GM19238 (cell line): ENCODE results near the gene MAOA.
"Not testable (repeated sequence)": the region's sequence is repeated elsewhere in the genome, so short reads cannot be mapped to it uniquely, and the experiment has no call there.

Experiments
- DNase-seq: peaks from one replicate; pipeline ENCODE4 v3.0.0; 2011; ENCODE audit warnings: low spot score; ENCODE audit not compliant: insufficient read length

MAOA gene

GRCh38 chrX:43717161-43717560 lies 61.1 kb downstream of the MAOA start:
- DNase-seq, result no peak

DNA sequence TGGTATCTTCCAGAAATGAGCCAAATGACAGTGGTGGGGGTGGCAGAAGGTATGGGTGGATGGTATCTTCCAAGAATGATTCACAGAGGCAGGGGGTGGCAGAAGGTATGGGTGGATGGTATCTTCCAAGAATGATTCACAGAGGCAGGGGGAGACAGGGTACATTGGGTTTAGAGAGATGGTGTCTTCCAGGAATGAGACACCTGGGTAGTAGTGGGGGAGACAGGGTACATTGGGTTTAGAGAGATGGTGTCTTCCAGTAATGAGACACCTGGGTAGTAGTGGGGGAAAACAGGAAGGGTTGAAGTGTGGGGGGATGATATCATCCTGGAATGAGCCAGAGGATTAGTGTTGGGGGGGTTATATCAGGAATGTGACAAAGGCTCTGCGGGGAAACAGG lies 62.0 kb downstream of the MAOA start:
- no peak for DNase-seq

DNA sequence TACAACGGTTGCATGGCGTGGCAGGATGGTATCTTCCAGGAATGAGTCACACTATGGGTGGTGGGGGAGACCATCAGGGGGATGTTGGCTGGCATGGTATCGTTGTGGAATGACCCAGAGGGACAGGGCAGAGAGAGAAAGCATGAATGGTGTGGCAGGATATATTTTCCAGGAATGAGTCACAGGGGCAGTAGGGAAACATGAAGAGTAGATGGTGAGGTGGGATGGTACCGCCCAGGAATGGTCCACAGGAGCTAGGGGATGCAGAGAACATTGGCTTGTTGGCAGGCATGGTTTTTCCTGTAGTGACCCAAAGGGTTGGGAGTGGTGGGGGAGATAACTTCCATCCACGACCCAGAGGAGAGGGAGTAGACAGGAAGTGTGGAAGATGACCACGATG lies 62.4 kb downstream of the MAOA start:
- DNase-seq, result no peak

GRCh38 chrX:43718956-43719355 lies 62.9 kb downstream of the MAOA start:
- DNase-seq, result no peak

DNA sequence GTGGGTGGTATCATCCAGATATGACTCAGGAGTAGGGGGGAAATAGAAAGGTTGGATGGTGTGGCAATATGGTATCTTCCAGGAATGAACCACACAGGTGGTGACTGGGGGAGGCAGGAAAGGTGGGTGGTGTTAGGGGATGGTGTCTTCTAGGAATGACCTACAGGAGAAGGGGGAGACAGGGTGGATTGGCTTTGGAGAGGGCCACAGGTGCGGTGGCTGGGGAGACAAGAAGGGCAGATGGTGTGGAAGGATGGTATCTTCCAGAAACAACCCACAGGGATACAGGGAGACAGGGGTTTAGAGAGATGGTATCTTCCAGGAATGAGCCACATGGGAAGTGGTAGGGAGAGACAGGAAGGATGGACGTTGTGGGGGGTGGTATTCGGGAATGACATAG lies 64.0 kb downstream of the MAOA start:
- DNase-seq, result no peak

- DNase-seq, result no peak
Observed at GRCh38 chrX:43720961-43721360, 64.9 kb downstream of the MAOA start.

- not testable (repeated sequence) for DNase-seq
Observed at GRCh38 chrX:43725227-43725626, 69.1 kb downstream of the MAOA start.

- not testable (repeated sequence) for DNase-seq
Observed at GRCh38 chrX:43727254-43727653, 71.2 kb downstream of the MAOA start.

DNA sequence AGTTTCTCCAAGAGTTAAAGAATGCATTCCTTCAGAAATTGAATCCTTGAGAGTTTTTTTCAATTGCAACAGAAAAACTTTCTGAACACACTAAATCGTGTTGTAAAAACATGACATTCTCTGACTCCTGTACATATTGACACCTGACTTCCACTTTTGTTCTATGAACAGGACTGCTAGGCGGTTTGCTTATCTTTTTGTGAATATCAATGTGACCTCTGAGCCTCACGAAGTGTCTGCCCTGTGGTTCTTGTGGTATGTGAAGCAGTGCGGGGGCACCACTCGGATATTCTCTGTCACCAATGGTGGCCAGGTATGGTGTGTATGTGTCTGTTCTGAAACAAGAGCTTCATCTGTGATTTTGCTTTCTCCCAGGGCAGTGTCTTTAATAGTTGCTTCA lies 71.9 kb downstream of the MAOA start:
- DNase-seq, result no peak

GRCh38 chrX:43728966-43729365 lies 72.9 kb downstream of the MAOA start:
- DNase-seq, result no peak

DNA sequence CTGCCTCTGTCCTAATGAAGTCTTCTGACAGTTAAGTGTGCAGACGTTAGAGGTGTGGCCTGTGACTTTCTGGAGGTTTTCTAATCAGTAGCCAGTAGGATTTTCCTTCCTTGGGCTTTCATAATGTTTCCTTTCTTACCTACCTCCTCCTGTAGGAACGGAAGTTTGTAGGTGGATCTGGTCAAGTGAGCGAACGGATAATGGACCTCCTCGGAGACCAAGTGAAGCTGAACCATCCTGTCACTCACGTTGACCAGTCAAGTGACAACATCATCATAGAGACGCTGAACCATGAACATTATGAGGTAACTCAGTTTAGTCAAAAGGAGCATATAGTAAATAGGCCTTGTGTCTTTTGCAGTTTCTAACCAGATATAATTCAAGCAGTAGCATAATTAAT lies 75.0 kb downstream of the MAOA start:
- DNase-seq, result no peak

GRCh38 chrX:43733699-43734098 lies 77.6 kb downstream of the MAOA start:
- DNase-seq, result no peak

- DNase-seq, result no peak
Observed at GRCh38 chrX:43734444-43734843, 78.3 kb downstream of the MAOA start.

DNA sequence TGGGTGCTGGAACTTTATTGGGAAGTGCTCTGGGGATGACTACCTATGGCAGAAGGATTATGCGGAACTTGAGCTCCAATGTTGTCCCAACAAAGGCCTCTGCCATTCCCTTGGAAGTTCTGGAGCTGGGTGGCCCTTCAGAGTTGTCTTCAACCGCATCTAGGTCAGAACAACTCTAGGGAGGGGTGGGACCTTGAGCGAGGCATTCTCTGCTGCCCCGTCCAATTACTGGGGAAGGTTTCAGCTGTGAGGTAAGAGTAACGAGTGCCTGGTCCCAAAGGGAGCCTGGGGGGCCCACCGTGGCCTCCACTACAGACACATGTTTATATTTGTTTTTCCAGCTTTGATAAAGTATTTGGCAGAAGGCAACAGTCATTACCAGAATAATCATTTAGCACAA lies 79.4 kb downstream of the MAOA start:
- DNase-seq, result no peak

DNA sequence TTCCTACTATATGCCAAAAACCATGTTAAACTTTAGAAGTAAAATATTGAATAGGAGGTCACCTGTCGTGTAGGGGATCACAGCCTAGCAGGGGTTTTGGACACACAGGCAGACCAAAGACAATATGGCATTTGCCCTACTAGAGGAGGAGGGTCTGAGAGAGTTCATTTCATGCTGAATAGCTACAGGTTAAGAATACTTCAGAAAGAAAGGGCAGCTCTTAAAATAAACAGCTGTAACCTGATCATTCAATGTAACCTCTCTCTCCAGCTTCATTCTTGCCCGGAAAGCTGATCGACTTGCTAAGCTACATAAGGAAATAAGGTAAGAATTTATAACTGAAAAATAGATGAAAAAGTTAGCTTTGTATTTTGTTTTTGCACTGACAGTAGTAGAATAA lies 79.9 kb downstream of the MAOA start:
- DNase-seq, result no peak

DNA sequence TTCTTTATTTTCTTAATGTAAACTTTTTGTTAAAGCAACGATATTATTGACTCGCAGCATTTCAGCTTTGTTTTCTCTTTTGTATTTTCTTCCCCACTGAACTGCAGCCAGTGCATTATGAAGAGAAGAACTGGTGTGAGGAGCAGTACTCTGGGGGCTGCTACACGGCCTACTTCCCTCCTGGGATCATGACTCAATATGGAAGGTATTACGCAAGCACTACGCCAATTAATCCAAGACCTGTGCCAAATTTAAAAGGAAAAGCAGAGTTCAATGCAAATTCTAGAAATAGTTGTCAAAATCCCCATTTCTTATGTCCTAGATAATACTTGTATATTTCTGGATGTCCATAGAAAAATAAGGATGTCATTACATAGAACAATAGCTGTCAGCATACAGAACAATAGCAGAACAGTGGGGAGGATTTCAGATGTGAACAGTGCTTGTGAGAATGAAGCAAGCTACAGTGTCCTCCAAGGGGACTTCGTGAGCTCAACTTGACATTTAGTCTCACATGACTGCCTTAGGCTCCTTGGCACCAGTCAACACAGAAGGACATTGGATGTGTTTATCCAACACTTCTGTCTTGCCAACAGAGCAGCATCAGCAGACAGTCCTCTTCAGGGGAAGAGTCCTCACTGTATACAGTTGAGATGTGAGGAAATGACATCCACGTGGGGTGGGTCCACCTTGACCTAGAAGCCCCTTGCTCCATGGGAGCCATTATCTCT lies 85.9 kb downstream of the MAOA start:
- no peak for DNase-seq

- no peak for DNase-seq
Observed at GRCh38 chrX:43743100-43743822, 87.2 kb downstream of the MAOA start.

DNA sequence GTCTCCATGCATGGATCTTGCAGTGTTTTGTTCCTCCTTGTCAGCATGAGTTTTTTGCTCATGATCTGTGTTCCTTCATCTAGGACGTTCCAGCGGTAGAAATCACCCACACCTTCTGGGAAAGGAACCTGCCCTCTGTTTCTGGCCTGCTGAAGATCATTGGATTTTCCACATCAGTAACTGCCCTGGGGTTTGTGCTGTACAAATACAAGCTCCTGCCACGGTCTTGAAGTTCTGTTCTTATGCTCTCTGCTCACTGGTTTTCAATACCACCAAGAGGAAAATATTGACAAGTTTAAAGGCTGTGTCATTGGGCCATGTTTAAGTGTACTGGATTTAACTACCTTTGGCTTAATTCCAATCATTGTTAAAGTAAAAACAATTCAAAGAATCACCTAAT lies 88.2 kb downstream of the MAOA start:
- DNase-seq, result no peak

- DNase-seq, result no peak
Observed at GRCh38 chrX:43745938-43746721, 90.0 kb downstream of the MAOA start.

- DNase-seq, result no peak
Observed at GRCh38 chrX:43747476-43747875, 91.4 kb downstream of the MAOA start.

DNA sequence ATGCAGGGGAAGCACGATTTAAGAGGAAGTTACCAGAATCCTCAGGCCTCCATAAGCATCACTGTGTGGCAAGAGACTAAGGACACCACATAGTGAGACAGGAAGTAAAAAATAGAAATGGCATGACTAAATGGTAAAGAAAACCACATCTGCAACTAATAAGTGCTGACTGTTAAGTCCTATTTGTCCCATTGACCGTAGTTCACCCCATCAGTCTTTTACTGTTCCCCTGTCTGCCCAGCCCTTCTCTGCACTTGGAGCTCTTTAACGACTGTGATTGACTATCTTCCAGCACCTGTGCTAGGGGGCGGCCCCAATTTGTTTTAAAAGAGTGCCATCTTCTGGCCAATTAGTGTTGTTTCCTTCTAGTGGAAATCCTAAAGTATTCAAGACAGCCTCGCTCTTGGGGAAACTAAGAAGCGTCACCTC lies 94.2 kb downstream of the MAOA start:
- peak; percentile 27 for DNase-seq

DNA sequence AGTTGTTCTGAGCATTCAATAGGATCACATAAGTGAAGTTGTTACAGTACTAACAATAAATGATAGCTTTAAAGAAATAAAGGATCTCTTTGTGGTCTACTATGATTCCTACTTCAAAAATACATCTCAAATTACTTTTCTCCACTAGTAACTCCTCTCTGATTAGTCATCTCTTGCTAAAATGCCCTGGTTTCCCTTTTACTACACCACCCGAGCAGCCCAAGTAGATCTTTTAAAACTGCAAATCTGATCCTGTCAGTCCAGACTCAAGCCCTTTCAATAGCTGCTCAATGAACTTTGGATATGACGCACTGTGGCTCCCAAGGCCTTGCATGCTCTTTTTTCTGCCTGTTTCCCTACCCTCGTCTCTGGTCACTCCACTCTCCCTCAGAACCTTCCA lies 97.5 kb downstream of the MAOA start:
- no peak for DNase-seq
